Mesendoderm (in vitro differentiated cells): Measurements from ENCODE around the gene HK2. TPM values are rescaled to one million over a fixed set of nuclear protein-coding genes. Genes with fewer than 3 reads are reported as not detected.
"Not testable (repeated sequence)": the region's sequence is repeated elsewhere in the genome, so short reads cannot be mapped to it uniquely, and the experiment has no call there.

Source experiments
- DNase-seq: peaks from one replicate; pipeline ENCODE4 v3.0.0; 2013
- H2AK5ac ChIP-seq: 2 replicates; pipeline ENCODE4 v1.6.1; 2013; ENCODE audit warnings: low read length, inconsistent platforms
- H2BK120ac ChIP-seq: 2 replicates; pipeline ENCODE4 v1.6.1; 2013; ENCODE audit warnings: low read depth, mild to moderate bottlenecking, low read length, moderate library complexity, mixed read lengths
- H2BK15ac ChIP-seq: replicated peaks from 2 replicates; pipeline ENCODE4 v1.6.1; 2013; ENCODE audit warnings: low read depth, mild to moderate bottlenecking, moderate library complexity
- H2BK5ac ChIP-seq: 2 replicates; pipeline ENCODE4 v1.6.1; 2013; ENCODE audit warnings: low read length, inconsistent platforms
- H3K18ac ChIP-seq: 2 replicates; pipeline ENCODE4 v1.6.1; 2013; ENCODE audit warnings: mild to moderate bottlenecking, low read length, mixed read lengths
- H3K23ac ChIP-seq: one replicate; pipeline ENCODE4 v1.6.1; 2013; ENCODE audit warnings: low read length
- H3K27ac ChIP-seq: 2 replicates; pipeline ENCODE4 v1.5.1; 2013; ENCODE audit warnings: low read depth, mild to moderate bottlenecking, inconsistent platforms, low read length, moderate library complexity
- H3K27me3 ChIP-seq: 2 replicates; pipeline ENCODE4 v1.6.1; 2013; ENCODE audit warnings: low read length, control low read depth, mild to moderate bottlenecking, inconsistent platforms; ENCODE audit not compliant: insufficient read depth, poor library complexity
- H3K36me3 ChIP-seq: 2 replicates; pipeline ENCODE4 v1.6.1; 2013; ENCODE audit warnings: low read length, inconsistent platforms; ENCODE audit not compliant: control insufficient read depth, insufficient read depth
- H3K4ac ChIP-seq: one replicate; pipeline ENCODE4 v1.6.1; 2013; ENCODE audit warnings: low read depth, mild to moderate bottlenecking, low read length, moderate library complexity
- H3K4me1 ChIP-seq: 2 replicates; pipeline ENCODE4 v1.6.1; 2013; ENCODE audit warnings: low read depth, low read length, inconsistent platforms; ENCODE audit not compliant: control insufficient read depth
- H3K4me2 ChIP-seq: 2 replicates; pipeline ENCODE4 v1.6.1; 2013; ENCODE audit warnings: low read length
- H3K4me3 ChIP-seq: 2 replicates; pipeline ENCODE4 v1.5.1; 2013; ENCODE audit warnings: mild to moderate bottlenecking, low read length
- H3K56ac ChIP-seq: one replicate; pipeline ENCODE4 v1.6.1; 2013; ENCODE audit warnings: low read length
- H3K79me1 ChIP-seq: 2 replicates; pipeline ENCODE4 v1.6.1; 2013; ENCODE audit warnings: low read length, inconsistent platforms
- H3K79me2 ChIP-seq: 2 replicates; pipeline ENCODE4 v1.6.1; 2013; ENCODE audit warnings: mild to moderate bottlenecking, low read length; ENCODE audit not compliant: control insufficient read depth, insufficient read depth
- H3K9ac ChIP-seq: 2 replicates; pipeline ENCODE4 v1.6.1; 2013; ENCODE audit warnings: low read length, inconsistent platforms
- H4K5ac ChIP-seq: one replicate; pipeline ENCODE4 v1.6.1; 2013; ENCODE audit warnings: low read length
- H4K8ac ChIP-seq: one replicate; pipeline ENCODE4 v1.6.1; 2013; ENCODE audit warnings: low read depth, mild to moderate bottlenecking, control low read depth, low read length, moderate library complexity
- WGBS: extraction: QIAGEN DNeasy Blood & Tissue Kit; methylation state at CpG from one replicate; pipeline ENCODE4 v1.1.7; 2013; ENCODE audit warnings: low lambda C conversion rate, missing lambda C conversion rate; ENCODE audit not compliant: insufficient coverage; ENCODE audit errors: extremely low coverage; 5-methylcytosine and 5-hydroxymethylcytosine counted together
- polyA plus RNA-seq, 2 experiments: library from polyadenylated mRNA; stranded (reverse); fragments of 200-250 nt; gene quantifications; one replicate each; pipeline ENCODE4 v1.2.3, GENCODE V29; 2013

Gene HK2
- 20.7 TPM for polyA plus RNA-seq (2013, experiment 1 of 2)
- polyA plus RNA-seq (2013, experiment 2 of 2): 20.4 TPM

DNA sequence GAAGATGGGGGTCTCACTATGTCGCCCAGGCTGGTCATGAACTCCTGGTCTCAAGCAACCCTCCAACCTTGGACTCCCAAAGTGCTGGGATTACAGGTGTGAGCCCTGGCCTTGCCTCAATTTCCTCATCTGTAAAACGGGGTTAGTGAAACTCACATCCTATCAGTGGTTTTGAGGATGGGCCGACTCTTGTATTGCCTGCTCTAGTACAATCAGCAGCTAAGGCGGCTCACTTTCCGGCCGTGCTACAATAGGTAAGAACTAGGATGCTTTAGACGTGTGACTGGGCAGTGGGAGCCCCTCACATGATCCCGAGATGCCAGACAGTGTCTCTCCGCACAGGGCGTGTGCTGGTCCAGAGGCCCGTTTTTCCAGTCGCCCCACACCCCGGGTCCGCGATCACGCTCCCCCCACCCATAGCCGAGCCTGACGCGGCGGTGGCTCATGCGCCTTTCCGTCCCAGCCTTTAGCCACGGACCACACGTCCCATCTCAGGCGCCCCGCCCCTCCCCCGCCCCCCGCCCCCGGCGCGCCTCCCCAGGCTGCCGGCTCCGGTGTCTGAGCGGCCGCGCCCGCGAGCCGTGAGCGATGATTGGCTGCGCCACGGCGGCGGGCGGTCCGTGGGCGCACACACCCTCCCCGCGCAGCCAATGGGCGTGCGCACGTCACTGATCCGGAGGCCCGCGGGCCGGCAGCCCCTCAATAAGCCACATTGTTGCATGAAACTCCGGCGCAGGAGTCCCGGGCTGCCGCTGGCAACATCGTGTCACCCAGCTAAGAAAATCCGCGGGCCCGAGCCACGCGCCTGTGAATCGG is at the start of gene HK2:
Gene HK2 (plus strand): TSS at position 710 of the 816 bp plus-strand sequence. CDS start 454 bp downstream, outside the sequence.
- H3K4me2 ChIP-seq: peak within 1 kb of the TSS; percentile 83
- no CpG with 5 or more reads among the region's 67 CpGs for WGBS
- H2BK15ac ChIP-seq: no peak within 1 kb of the TSS

DNA sequence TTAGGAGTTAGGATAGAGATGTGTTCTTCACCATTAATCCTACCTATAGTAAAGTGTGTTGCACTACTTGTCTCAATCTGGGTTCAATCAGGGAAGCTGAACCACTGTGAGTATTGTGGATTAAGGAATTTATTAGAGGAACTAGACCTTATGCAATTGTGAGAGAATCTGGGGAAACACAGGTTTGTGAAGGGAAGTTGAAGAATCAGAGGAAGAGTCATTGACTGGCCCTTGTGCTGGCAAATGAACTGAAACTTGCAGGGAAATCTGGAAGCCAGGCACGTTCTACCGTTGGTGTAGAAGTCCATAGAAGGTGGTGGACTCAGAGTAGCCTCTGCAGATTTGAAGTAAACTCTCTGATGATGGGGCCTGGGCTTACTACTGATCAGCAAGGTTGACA is 44.7 kb upstream of the HK2 start:
- Histone ChIP-seq H3K18ac (no peak overlapping the region), H4K5ac (no peak overlapping the region), H3K9ac (no peak overlapping the region), H3K56ac (no peak overlapping the region), H3K79me2 (no peaks in the 10 kb centered on the region), H3K27ac (no peak overlapping the region), H4K8ac (no peak overlapping the region), H3K4me3 (no peak overlapping the region), H3K79me1 (no peaks in the 10 kb centered on the region), H3K4me2 (no peak overlapping the region), H3K4me1 (no peaks in the 10 kb centered on the region), H3K23ac (no peak overlapping the region), H3K36me3 (no peaks in the 10 kb centered on the region), H2BK120ac (no peak overlapping the region), H3K4ac (no peak overlapping the region), H2AK5ac (no peak overlapping the region), H2BK15ac (no peak overlapping the region), H2BK5ac (no peak overlapping the region), H3K27me3 (no peaks in the 10 kb centered on the region)
- DNase-seq: no peak
- WGBS: no CpG with 5 or more reads among the region's 2 CpGs

More for the DNA sequence above, at the start of gene HK2:
- peak within 1 kb of the TSS; percentile 51 for H2AK5ac ChIP-seq
- peak within 1 kb of the TSS; percentile 17 for H3K4ac ChIP-seq
- peak; percentile 91 for DNase-seq
- no peaks in the 10 kb centered on the region for H3K27me3 ChIP-seq
- H3K36me3 ChIP-seq: no peaks in the 10 kb centered on the region
- H3K27ac ChIP-seq: peak within 1 kb of the TSS; percentile 14
- H3K4me1 ChIP-seq: peaks cover 10% of the 10 kb centered on the region
- peak within 1 kb of the TSS; percentile 27 for H2BK5ac ChIP-seq
- H4K8ac ChIP-seq: no peak within 1 kb of the TSS
- H3K18ac ChIP-seq: peak within 1 kb of the TSS; percentile 11
- peak within 1 kb of the TSS; percentile 81 for H3K4me3 ChIP-seq
- H3K79me2 ChIP-seq: peaks cover 16% of the 10 kb centered on the region
- H3K9ac ChIP-seq: peak within 1 kb of the TSS; percentile 95
- H3K56ac ChIP-seq: peak within 1 kb of the TSS; percentile 95
- H2BK120ac ChIP-seq: no peak within 1 kb of the TSS
- H3K79me1 ChIP-seq: peaks cover 9% of the 10 kb centered on the region
- no peak within 1 kb of the TSS for H4K5ac ChIP-seq
- peak within 1 kb of the TSS; percentile 100 for H3K23ac ChIP-seq

DNA sequence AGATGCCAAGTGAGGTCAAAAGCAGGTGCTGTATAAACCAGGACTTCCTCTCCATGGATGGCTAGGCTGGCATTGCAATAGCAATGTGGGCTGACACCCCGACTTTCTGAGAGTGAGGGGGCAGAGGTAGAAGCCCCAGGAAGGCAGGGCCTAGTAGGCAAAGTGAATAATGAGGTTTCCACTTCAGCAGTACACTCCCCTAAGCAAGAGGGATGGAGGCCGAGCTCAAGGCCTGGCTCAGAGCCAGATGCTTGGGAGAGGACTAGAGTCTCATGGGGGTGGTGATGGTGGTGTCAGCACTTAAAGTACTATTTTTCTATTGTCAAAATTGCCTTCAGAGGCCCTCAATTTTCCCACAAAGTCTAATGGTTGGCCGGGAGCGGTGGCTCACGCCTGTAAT is 41.6 kb upstream of the HK2 start:
- Histone ChIP-seq H4K8ac (no peak overlapping the region), H3K4me1 (no peaks in the 10 kb centered on the region), H3K18ac (no peak overlapping the region), H3K79me2 (no peaks in the 10 kb centered on the region), H2BK15ac (no peak overlapping the region), H3K23ac (no peak overlapping the region), H3K27ac (no peak overlapping the region), H2BK5ac (no peak overlapping the region), H3K79me1 (no peaks in the 10 kb centered on the region), H3K36me3 (no peaks in the 10 kb centered on the region), H4K5ac (no peak overlapping the region), H3K9ac (no peak overlapping the region), H2AK5ac (no peak overlapping the region), H3K4me2 (no peak overlapping the region), H3K56ac (no peak overlapping the region), H3K27me3 (no peaks in the 10 kb centered on the region), H2BK120ac (no peak overlapping the region), H3K4ac (no peak overlapping the region), H3K4me3 (no peak overlapping the region)
- no peak for DNase-seq
- no CpG with 5 or more reads among the region's 5 CpGs for WGBS

DNA sequence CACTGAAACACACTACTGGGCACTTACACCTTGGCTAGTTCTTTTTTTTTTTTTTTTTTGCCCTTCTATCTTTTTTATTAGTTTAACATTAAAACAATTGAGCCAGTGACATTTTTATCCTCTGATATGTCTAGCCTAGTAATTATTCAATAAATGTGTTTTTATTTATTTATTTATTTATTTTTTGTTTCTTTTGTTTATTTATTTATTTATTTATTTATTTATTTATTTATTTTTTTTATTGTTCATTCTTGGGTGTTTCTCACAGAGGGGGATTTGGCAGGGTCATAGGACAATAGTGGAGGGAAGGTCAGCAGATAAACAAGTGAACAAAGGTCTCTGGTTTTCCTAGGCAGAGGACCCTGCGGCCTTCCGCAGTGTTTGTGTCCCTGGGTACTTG is 39.0 kb upstream of the HK2 start:
- H2AK5ac ChIP-seq, H3K36me3 ChIP-seq, H4K8ac ChIP-seq, H3K56ac ChIP-seq, H3K27ac ChIP-seq, H2BK15ac ChIP-seq, H3K4me2 ChIP-seq, H3K4me3 ChIP-seq, H3K4me1 ChIP-seq, H3K79me1 ChIP-seq, H3K23ac ChIP-seq, H3K18ac ChIP-seq, DNase-seq, H3K27me3 ChIP-seq, H4K5ac ChIP-seq, H2BK120ac ChIP-seq, H3K9ac ChIP-seq, H3K4ac ChIP-seq, H3K79me2 ChIP-seq, H2BK5ac ChIP-seq: not testable (repeated sequence)
- no CpG with 5 or more reads among the region's 2 CpGs for WGBS

DNA sequence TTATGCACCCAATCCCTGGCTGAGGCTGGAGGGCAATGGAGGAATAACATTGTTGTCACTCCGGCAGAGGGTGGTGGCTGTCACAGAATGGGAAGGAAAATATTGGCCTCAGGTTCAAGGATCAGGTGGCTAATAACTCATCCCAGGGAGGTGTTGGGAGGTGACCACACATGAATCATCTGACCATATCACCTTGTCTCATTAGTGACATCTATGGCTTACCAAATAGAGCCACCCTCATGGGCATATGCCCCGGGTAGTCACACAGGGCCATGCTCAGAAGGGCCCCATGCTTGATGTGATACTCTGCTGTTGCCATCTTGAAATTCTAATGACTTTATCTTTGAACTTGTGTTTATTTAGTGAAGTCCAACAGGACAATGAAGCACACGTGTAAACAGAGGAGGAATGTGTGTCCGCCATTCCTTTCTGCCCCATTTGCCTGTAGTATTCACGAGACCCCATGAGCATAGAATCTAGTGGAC is 27.5 kb upstream of the HK2 start:
- H3K4me3 ChIP-seq: no peak overlapping the region
- H3K56ac ChIP-seq: no peak overlapping the region
- no peak overlapping the region for H4K8ac ChIP-seq
- no peak overlapping the region for H3K4me2 ChIP-seq
- H3K36me3 ChIP-seq: no peaks in the 10 kb centered on the region
- H3K9ac ChIP-seq: no peak overlapping the region
- no peak overlapping the region for H2BK15ac ChIP-seq
- DNase-seq: no peak
- H2BK120ac ChIP-seq: no peak overlapping the region
- no peaks in the 10 kb centered on the region for H3K79me2 ChIP-seq
- no peak overlapping the region for H4K5ac ChIP-seq
- no peaks in the 10 kb centered on the region for H3K79me1 ChIP-seq
- H3K23ac ChIP-seq: no peak overlapping the region
- H2AK5ac ChIP-seq: no peak overlapping the region
- H3K4ac ChIP-seq: no peak overlapping the region
- WGBS: no CpG with 5 or more reads among the region's 5 CpGs
- no peak overlapping the region for H3K27ac ChIP-seq
- no peak overlapping the region for H3K18ac ChIP-seq
- no peaks in the 10 kb centered on the region for H3K4me1 ChIP-seq
- H3K27me3 ChIP-seq: no peaks in the 10 kb centered on the region
- H2BK5ac ChIP-seq: no peak overlapping the region
